ENCODE data around the gene PRR35.

Gene PRR35

DNA sequence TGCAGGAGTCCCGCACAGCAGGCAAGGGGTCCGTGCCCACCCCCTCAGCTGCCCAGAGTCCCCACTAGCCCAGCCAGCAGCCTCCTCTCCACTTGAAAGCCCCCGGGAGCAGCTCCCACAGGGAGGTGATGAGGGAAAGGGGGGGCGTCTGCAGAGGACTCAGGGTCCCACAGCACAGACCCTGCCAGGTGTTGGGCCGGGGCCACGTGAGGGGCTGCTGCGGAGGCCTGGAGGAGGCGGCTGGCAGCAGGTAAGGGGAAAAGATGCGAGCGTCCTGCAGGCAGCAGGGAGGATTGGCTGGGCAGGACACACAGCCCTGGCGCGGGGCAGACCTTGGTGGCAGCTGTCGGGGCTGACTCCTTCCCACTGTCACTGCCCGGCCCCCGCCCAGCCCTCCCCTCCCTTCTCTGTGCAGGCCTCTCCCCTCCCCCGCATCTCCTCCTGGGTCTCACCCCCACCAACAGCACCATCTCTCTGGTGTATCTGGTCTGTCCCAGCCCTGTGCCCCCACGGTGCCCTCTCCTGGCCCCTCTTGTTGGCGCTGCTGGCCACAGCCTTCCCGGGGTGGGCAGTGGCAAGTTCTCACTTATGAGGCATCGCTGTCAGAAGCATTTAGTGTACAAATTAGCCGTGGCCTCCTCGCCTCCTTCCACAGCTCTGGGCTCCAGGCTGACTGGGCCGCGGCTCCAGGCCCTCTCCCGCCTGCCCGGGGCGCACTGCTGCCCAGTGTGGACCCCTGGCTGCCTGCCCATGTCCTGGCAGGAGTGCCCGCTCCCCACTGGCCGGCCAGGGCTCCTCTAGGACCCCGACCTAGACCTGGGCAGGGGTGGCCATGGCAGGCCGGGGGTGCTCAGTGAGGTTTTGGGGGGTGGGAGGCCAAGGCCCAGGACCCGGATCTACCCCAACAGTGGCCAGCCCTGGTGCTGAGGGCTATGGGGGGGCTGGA lies 4.4 kb upstream of the PRR35 start:
- peak overlapping the region; percentile 42 for H3K4me2 ChIP-seq
- H4K20me1 ChIP-seq: peaks cover 58% of the 10 kb centered on the region
- no peak for TF ChIP-seq Cebpa-rat (IDR thresholded peaks at IDR 0.05)
- peaks cover 56% of the 10 kb centered on the region for H3K4me1 ChIP-seq
- no peak overlapping the region for H3K9ac ChIP-seq
- no peaks in the 10 kb centered on the region for H3K9me3 ChIP-seq
- H3K36me3 ChIP-seq: peaks cover 38% of the 10 kb centered on the region
- H3K27me3 ChIP-seq: peaks cover 28% of the 10 kb centered on the region
- H3K4me3 ChIP-seq: no peak overlapping the region
- H3K27ac ChIP-seq: no peak overlapping the region

DNA sequence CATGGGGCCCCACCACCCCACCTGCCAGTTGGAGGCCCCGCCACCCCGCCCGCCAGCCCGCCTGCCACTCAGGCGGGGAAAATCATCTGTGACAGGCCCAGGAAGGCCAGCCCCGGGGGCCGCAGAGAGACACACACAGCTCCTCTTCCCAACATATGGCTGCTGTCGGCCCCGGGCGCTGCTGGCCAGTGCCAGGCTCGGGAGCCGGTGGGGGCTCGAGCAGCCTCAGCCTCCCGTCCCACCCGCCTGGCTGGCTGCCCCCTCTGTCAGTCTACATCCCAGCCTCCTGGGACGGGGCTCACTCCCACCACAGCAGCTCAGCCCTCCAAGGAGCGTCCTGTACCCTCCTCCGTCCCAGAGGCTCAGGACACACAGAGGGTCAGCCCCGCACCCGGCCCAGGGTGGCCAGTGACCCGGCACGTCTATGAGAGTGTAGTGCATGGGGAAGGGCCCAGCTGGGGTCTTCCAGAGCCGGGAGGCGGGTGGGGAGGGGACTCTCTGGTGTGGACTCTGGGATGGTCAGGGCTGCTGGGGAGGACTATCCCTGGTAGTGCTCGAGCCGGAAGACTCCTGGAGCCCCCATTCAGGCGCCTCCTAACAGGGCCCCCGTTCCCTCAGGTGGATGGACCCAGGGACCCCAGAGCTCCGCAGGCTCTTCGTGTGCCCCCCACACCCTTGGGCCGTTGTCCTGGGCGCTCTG lies 3.6 kb upstream of the PRR35 start:
- TF ChIP-seq Cebpa-rat (IDR thresholded peaks at IDR 0.05): no peak
- Histone ChIP-seq H3K9me3 (no peaks in the 10 kb centered on the region), H4K20me1 (peaks cover 57% of the 10 kb centered on the region), H3K9ac (no peak overlapping the region), H3K36me3 (peaks cover 30% of the 10 kb centered on the region), H3K27ac (no peak overlapping the region; the same call in 1 of the 2 replicates), H3K4me1 (peaks cover 65% of the 10 kb centered on the region), H3K4me3 (no peak overlapping the region), H3K4me2 (peak overlapping the region; percentile 96), H3K27me3 (peaks cover 36% of the 10 kb centered on the region)

DNA sequence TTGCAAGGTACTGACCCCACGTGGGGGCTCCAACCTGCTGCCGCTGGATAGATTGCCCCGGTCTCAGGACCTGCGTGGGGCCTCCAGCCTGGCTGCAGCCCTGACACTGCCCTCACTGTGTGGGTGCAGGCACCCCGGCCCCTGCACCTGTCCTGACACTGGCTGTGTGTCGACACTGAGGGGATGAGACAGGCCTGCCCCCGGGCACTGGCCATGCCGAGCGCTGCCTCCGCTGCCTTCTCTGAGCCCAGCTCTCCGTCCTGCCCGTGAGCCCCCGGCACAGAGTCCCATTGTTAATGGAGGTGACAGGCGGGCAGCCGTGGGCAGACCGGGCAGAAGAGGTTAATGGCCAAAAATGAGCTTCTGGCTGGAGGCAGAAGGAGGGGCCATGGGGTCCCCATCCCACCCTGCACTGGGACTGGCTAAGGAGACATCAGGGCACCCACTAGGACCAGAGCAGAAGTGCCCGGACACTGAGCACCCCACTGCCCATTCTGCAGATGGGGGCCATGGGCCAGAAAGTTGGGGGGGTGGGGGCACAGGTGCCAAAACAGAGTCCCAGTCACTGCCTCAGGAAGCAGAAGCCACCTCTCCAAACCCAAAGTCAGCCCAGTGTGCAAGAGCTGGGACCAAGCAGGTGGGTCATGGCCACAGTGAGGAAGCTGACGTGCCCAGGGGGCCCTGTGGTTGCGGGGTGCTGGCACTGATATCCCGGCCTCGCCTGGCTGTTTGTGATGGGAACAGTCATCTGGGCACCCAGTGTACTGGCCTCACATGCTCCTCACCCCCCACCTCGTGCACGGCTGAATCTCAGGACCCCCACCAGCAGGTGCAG lies 2.5 kb upstream of the PRR35 start:
- H3K9ac ChIP-seq: 0 out of 2 replicates have a peak overlapping the region, but pooled peaks have one; percentile 8

DNA sequence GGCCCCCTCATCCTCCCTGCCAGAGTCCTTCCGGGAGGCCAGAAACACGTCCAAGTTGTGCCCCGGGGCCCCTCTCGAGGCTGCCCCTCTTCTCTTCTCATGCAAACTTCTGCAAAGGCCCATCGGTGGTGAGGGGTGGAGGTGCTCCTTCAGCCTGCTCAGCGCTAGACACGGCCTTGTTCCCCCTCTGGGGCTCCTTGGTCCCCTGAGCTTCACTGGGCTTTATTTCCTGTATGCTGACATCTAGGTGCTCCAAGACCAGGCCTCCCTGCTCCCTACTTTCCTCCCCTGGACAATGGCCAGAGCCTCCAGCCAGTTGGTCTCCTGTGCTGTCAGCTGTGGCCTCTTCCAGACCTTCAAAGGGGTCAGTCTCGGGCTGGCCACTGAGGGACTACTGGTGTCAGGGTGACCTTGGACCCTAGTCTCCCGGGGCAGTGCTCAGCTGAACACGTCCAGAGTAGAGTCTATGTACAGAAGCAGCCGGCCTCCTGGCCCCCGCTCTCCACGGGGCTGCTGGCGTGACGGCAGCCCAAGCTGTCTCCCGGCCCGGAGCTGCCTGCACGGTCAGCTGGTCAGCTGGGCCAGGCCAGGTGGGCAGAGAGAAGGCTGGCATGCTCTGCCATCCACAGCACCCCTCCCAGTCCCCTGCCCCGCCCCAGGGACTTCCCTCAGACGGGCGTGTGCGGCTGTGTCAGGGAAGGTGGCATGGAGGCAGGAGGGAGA lies 1.7 kb upstream of the PRR35 start:
- peaks cover 69% of the 10 kb centered on the region for H3K4me1 ChIP-seq
- H3K4me3 ChIP-seq: peak overlapping the region; percentile 36
- no peaks in the 10 kb centered on the region for H3K9me3 ChIP-seq
- peaks cover 17% of the 10 kb centered on the region; the same call in 1 of the 2 replicates for H3K36me3 ChIP-seq
- peaks cover 51% of the 10 kb centered on the region for H4K20me1 ChIP-seq
- TF ChIP-seq Cebpa-rat (IDR thresholded peaks at IDR 0.05): no peak
- H3K27me3 ChIP-seq: peaks cover 54% of the 10 kb centered on the region
- H3K9ac ChIP-seq: 0 out of 2 replicates have a peak overlapping the region, but pooled peaks have one; percentile 8
- H3K4me2 ChIP-seq: peak overlapping the region; percentile 96
- 0 out of 2 replicates have a peak overlapping the region, but pooled peaks have one; percentile 26 for H3K27ac ChIP-seq

More for the DNA sequence above, 2.5 kb upstream of the PRR35 start:
- TF ChIP-seq Cebpa-rat (IDR thresholded peaks at IDR 0.05): no peak
- H3K4me2 ChIP-seq: peak overlapping the region; percentile 96
- peaks cover 65% of the 10 kb centered on the region for H3K4me1 ChIP-seq
- H3K36me3 ChIP-seq: peaks cover 20% of the 10 kb centered on the region; the same call in 1 of the 2 replicates
- H3K9me3 ChIP-seq: no peaks in the 10 kb centered on the region
- peak overlapping the region; percentile 36 for H3K4me3 ChIP-seq
- H3K27me3 ChIP-seq: peaks cover 47% of the 10 kb centered on the region
- 0 out of 2 replicates have a peak overlapping the region, but pooled peaks have one; percentile 26 for H3K27ac ChIP-seq
- H4K20me1 ChIP-seq: peaks cover 51% of the 10 kb centered on the region

DNA sequence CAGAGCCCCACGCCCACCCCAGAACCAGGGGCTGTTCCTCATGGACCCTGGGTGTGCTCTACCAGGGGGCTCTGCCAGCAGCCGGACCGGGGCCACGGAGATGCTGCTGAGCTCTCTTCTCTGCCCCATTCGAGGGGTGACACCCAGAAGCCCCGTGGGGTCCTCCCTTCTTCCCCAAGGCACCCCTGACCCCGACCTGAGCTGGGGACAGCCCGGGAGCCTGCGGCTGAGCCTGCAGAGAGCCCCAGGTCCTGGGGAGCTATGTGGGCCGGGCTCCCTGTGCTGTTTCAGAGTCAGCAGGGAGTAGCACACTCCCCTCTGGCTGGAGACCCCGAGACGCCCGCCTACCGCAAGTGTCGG lies 1.2 kb upstream of the PRR35 start:
- Histone ChIP-seq H3K27me3 (peaks cover 56% of the 10 kb centered on the region), H3K4me3 (peak overlapping the region; percentile 36; the same call in 1 of the 2 replicates), H3K9ac (0 out of 2 replicates have a peak overlapping the region, but pooled peaks have one; percentile 8), H4K20me1 (peaks cover 48% of the 10 kb centered on the region), H3K4me2 (peak overlapping the region; percentile 96), H3K4me1 (peaks cover 73% of the 10 kb centered on the region), H3K36me3 (peaks cover 13% of the 10 kb centered on the region; the same call in 1 of the 2 replicates), H3K9me3 (no peaks in the 10 kb centered on the region), H3K27ac (no peak overlapping the region)
- TF ChIP-seq Cebpa-rat (IDR thresholded peaks at IDR 0.05): no peak

DNA sequence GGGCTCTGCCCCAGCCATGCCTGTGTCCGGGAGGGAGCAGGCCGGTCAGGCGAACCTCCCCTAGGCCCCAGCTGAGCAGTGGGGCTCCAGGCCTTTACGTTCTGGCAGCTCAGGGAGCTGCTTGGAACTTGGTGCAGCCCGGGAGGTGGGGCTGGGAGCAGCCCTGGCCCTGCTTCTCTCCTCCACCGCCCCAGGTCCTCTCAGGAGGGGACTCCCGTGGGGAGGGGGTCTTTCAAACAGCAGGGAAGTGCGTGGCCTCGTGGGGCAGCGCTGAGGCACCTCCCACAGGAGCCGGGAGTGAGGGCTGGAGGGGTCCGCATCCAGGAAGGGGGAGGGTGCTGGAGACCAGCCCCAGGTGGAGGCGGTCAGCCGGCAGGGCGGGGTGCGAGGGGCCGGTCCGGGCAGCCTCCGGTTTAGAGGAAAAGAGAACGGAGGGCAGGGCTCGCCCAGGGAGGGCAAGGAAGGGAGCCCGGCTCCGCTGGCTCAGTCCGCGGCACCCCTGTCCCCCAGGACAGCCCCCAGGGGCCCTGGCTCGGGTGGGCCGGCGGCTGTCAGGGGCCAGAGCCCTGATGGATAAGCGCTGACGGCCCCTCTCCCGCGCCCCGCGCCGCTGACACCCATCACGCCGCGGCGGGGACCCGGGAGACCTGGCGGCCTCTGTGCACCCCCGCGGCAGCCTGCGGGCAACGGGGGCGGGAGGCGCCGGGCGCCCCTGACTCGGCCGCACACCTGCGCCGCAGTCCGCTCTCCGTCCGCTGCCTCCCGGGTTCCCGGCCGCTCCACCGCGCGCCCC lies 587 bp upstream of the PRR35 start:
- no peak for TF ChIP-seq Cebpa-rat (IDR thresholded peaks at IDR 0.05)
- 0 out of 2 replicates have a peak overlapping the region, but pooled peaks have one; percentile 33 for H3K4me3 ChIP-seq

DNA sequence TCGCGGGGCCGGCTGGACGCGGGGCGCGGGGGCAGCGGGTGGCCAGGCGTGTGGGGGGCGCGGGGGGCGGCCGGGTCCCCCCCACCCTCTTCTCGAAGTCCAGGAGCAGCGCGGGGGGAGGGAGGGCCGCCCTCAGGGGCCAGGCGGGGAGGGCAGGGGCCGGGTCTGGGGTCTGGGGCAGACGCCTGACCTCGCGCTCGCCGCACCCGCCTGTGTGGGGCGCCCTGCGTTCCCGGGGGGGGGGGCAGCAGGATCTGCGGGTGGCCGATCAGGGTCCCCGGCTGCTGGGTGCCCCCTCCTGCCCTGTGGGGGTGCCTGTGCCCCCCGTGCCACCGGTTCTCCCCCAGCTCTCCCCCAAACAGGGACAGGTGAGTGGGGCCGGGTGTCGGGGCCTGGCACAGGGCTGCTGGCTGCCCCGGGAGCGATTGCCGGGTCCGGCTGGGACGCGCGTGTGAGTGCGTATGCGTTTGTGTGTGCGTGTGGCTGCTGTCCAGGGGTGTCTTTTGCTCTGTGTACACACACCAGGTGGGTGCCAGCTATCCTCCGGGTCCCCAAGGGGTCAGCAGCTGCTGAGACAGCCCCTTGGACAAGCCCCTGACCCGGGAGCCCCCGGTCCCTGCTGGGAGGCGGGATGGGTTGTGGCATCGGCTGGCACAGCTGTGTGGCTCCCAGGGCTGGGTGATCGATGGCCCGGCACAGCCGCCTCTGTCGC lies 663 bp downstream of the PRR35 start:
- H3K27ac ChIP-seq: no peak overlapping the region
- peaks cover 36% of the 10 kb centered on the region for H4K20me1 ChIP-seq
- H3K9ac ChIP-seq: no peak overlapping the region
- H3K36me3 ChIP-seq: no peaks in the 10 kb centered on the region
- peaks cover 77% of the 10 kb centered on the region for H3K4me1 ChIP-seq
- H3K4me3 ChIP-seq: no peak overlapping the region
- TF ChIP-seq Cebpa-rat (IDR thresholded peaks at IDR 0.05): no peak
- peak overlapping the region; percentile 42; the same call in 1 of the 2 replicates for H3K4me2 ChIP-seq
- H3K9me3 ChIP-seq: no peaks in the 10 kb centered on the region
- peaks cover 56% of the 10 kb centered on the region for H3K27me3 ChIP-seq

More for the DNA sequence above, 587 bp upstream of the PRR35 start:
- peaks cover 7% of the 10 kb centered on the region; the same call in 1 of the 2 replicates for H3K36me3 ChIP-seq
- no peak overlapping the region for H3K9ac ChIP-seq
- H3K9me3 ChIP-seq: no peaks in the 10 kb centered on the region
- H3K27ac ChIP-seq: no peak overlapping the region
- peaks cover 77% of the 10 kb centered on the region for H3K4me1 ChIP-seq
- peak overlapping the region; percentile 96 for H3K4me2 ChIP-seq
- peaks cover 42% of the 10 kb centered on the region for H4K20me1 ChIP-seq
- H3K27me3 ChIP-seq: peaks cover 56% of the 10 kb centered on the region
